Measurements from ENCODE around the gene IQGAP2.

DNA sequence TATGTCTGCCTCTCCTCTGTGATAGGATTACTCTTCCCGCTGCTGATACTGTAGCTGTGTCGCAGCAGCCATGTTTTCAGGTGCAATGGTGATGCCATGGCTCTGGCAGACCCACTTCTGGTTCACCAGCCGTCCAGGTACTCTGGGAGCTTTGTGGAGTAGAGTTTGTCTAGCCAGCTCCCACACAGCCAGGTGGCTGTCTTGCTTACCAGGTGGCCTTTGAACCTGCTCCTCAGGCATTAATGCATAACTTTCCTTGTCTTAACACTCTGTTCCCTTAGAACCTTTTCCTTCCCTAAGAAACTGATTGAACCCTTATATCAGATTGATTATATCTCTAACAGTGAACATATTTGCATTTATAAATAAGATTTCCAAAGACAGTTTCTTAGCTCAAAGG lies 177.9 kb downstream of the IQGAP2 start:
- TF ChIP-seq EZH2 (IDR thresholded peaks at IDR 0.05) (no peak), POLR2AphosphoS5 (IDR thresholded peaks at IDR 0.05; ENCODE audit: borderline replicate concordance, low read depth, low read length) (no peak)
